D721Med (cell line): ENCODE measurements around the gene PCP4L1.
"Not testable (repeated sequence)": the region's sequence is repeated elsewhere in the genome, so short reads cannot be mapped to it uniquely, and the experiment has no call there.

Experiments
- DNase-seq: peaks from one replicate; pipeline ENCODE4 v3.0.0; 2011; ENCODE audit warnings: low spot score; ENCODE audit not compliant: insufficient read length
- FAIRE-seq: peaks from 2 replicates; lab custom pipeline; 2011; peaks lifted over from hg19 to GRCh38; lab: Jason Lieb, UNC
- TF ChIP-seq, protein P1 (sequence below): IDR thresholded peaks from 2 replicates; pipeline ENCODE4 v1.5.1; 2012; ENCODE audit warnings: mild to moderate bottlenecking, control low read depth; ENCODE audit not compliant: insufficient read depth; ENCODE audit errors: missing control alignments

Gene PCP4L1

DNA sequence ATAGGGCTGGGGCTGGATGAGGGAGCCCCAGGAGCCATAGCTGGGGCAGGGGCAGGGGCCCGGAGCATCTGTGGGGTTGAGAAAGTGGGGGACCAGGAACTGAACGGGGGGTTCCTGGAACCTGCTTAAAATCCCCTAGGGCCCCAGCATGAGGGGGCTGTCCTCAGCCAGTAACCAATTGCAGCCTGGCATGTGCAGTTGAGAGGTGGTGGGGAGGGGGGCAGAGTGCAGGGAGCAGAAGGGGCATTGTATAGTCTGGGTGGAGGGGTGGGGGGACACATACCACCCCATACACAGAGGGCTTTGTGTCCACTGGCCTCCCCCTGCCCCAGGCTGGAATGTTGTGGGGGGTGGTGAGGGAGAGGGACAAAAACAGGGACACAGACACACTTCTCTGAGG is 51.3 kb downstream of the PCP4L1 start, which contains the start of gene MPZ:
Gene MPZ, minus strand, starts transcription at position 101 of the 400 bp plus-strand sequence. Its CDS starts 63 bp downstream, at position 38.
- FAIRE-seq, result no peak
- TF ChIP-seq, protein P1, sequence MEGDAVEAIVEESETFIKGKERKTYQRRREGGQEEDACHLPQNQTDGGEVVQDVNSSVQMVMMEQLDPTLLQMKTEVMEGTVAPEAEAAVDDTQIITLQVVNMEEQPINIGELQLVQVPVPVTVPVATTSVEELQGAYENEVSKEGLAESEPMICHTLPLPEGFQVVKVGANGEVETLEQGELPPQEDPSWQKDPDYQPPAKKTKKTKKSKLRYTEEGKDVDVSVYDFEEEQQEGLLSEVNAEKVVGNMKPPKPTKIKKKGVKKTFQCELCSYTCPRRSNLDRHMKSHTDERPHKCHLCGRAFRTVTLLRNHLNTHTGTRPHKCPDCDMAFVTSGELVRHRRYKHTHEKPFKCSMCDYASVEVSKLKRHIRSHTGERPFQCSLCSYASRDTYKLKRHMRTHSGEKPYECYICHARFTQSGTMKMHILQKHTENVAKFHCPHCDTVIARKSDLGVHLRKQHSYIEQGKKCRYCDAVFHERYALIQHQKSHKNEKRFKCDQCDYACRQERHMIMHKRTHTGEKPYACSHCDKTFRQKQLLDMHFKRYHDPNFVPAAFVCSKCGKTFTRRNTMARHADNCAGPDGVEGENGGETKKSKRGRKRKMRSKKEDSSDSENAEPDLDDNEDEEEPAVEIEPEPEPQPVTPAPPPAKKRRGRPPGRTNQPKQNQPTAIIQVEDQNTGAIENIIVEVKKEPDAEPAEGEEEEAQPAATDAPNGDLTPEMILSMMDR, result no peak
- no peak for DNase-seq

DNA sequence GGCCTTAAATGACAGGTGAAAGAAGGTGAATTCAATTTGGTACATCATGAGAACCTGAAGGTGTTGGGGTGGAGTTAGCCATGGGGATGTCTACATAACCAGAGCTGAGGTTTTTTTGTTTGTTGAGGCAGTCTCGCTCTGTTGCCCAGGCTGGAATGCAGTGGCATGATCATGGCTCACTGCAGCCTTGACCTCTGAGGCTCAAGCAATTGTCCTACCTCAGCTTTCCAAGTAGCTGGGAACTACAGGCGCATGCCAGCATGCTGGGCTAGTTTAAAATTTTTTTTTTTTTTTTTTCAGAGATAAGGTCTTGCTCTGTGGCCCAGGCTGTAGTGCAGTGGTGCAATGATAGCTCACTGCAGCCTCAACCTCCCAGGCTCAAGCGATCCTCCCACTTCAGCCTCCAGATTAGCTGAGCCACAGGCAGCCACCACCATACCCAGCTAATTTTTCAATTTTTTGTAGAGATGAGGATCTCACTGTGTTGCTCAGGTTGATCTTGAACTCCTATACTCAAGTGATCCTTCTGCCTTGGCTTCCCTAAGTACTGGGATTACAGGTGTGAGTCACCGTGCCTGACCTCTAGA is 53.1 kb downstream of the PCP4L1 start:
- no peak for DNase-seq
- FAIRE-seq, result no peak
- TF ChIP-seq, protein P1, result no peak

DNA sequence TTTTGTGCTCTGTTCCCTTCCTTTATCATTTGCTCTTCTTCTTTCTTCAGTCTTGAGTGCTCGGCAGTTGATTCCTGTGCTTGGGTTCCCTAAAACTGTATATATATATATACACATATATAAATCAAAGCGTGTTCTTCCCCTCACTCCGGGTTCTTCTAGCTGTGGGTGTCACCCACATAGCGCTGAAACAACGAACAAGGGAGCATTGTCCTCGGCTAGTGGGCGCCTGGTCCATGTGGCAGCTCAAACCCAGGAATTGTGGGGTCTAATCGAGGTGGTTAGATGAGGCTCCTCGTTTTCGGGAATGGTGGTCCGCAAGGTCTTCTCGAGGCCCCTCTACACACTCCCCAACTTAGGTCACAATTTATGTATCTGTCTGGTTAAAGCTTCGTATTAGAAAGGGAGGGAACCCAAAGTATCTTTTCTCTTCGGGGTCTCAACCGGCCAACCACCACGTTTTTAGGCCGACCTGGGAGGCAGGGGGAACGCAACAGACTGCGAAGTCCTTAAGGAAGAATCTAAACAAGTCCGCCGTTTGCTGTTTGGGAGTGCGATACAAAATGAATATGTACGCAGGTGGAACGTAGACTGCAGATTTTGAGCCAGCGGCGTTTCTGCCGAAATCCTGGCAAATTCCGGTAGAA is 55.1 kb downstream of the PCP4L1 start:
- TF ChIP-seq, protein P1, result no peak
- no peak for FAIRE-seq
- no peak for DNase-seq

DNA sequence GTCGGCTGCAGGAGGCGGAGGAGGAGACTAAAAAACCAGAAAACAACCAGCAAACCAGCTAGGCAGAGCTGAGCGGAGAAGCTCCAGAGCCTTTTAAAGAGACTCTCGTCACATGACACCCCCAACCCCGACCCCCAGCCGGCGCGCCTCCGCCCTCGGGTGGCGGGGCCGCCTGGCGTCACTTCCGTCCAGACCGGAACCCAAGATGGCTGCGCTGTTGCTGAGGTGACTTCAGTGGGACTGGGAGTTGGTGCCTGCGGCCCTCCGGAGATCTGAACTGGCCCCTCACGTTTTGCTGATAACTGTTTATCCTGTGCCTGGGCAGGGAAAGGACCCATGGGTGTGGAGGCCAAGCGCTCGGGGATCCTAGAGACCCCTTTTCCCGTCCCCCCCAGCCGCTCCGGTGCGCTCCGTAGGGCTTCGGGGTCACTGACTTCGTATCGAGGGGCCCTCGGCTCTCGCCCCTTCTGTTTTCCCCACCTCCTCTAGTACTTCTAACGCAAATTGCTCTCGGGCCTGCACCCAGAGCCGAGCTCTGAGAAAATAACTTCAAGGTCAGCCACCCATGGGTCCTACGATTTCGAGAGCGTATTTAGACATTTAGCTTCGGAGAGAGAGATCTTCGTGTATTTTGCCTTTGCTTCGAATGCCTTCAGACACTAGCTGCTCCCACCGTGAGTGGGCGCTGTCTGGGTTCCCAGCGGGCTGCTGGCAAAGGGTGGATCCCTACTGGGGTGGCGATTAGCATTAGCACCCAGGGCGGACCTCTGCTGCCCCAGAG is 55.8 kb downstream of the PCP4L1 start, which contains the start of gene SDHC:
Gene SDHC, plus strand, starts transcription at position 181 of the 781 bp plus-strand sequence. Its CDS starts 25 bp downstream, at position 206.
- peak; percentile 93 for DNase-seq
- no peak for FAIRE-seq
- TF ChIP-seq, protein P1, result peak; percentile 45

DNA sequence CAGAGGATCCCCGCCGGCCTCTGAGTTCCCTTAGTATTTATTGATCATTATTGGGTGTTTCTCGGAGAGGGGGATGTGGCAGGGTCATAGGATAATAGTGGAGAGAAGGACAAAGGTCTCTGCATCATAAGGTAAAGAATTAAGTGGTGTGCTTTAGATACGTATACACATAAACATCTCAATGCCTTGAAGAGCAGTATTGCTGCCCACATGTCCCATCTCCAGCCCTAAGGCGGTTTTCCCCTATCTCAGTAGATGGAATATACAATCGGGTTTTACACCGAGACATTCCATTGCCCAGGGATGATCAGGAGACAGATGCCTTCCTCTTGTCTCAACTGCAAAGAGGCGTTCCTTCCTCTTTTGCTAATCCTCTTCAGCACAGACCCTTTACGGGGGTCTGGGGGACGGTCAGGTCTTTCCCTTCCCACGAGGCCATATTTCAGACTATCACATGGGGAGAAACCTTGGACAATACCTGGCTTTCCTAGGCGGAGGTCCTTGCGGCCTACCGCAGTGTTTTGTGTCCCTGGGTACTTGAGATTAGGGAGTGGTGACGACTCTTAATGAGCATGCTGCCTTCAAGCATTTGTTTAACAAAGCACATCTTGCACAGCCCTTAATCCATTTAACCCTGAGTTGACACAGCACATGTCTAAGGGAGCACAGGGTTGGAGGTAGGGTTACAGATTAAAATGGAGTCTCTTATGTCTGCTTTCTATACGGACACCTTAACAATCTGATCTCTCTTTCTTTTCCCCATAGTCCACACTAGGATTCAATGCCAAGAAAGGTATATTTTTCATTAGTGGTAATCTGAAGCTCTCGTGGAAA is 57.5 kb downstream of the PCP4L1 start:
- not testable (repeated sequence) for DNase-seq
- FAIRE-seq, result peak; percentile 41

DNA sequence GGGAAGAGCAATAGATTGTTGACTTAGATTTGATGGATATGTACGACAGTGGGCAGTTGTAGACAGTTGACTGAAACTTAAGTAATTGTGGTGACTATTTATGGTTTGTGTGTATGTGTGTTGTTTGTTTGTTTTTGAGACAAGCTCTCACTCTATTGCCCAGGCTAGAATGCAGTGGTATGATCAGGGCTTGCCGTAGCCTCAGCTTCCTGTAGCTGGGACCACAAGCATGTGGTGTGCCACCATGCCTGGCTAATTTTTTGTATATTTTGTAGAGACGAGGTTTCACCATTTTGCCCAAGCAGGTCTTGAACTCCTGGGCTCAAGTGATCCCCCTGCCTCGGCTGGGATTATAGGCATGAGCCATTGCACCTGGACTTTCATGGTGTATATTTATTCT is 65.5 kb downstream of the PCP4L1 start:
- FAIRE-seq, result no peak
- no peak for DNase-seq
- TF ChIP-seq, protein P1, result no peak

DNA sequence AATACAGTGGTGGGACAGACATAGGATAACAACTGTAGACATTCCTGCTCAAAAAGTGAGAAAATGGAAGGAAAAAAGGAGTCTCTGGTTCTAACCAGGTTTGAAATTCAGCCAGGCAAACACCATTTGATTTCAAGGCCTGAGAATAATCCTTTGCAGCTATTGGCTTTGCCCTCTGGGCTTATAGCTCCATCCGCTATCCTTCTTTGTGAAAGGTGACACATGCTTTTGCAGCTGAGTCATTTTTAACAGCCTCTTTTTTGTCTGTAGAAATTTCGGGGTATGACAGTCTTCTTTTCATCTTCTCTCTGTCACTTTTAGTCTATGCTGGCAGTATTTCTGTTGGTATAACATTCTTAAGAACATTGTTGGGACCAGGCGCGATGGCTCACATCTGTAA is 71.8 kb downstream of the PCP4L1 start:
- TF ChIP-seq, protein P1, result no peak
- FAIRE-seq (no peak), DNase-seq (no peak)
